Measurements from ENCODE around the gene SSTR5.

DNA sequence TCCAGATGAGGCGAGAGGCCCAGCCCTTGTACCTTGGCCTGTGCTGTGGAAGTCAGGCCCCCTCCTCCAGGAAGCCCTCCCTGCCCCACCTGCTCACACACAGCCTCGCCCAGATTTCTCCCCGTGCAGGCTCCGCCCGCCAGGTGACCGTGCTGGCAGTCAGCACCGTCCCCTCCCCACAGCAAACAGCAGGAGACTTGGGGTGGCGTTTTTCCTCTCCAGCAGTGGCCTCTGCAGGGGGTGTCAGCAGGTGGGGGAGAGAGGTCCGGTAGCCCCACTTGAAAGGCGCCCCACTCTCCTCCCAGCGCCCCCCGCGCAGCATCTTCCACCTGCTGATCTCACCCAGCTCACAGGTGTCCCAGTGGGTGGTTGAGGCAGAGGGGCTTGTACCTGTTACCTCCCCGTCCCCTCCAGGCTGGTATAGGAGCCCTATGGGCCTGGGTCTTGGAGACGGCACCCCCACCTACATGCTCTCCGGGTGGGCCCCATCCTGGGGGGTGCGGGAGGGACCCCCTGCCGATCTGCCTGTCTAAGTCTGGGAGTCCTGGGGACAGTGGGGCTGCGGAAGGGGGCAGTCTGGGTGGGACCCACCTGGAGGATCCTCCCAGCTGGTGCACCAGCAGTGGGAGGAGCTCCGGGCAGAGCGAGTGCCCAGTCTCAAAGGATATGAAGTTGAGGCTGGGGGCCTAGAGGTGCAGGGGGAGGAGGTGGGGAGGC lies 27.7 kb downstream of the SSTR5 start:
- TF ChIP-seq, protein P1, sequence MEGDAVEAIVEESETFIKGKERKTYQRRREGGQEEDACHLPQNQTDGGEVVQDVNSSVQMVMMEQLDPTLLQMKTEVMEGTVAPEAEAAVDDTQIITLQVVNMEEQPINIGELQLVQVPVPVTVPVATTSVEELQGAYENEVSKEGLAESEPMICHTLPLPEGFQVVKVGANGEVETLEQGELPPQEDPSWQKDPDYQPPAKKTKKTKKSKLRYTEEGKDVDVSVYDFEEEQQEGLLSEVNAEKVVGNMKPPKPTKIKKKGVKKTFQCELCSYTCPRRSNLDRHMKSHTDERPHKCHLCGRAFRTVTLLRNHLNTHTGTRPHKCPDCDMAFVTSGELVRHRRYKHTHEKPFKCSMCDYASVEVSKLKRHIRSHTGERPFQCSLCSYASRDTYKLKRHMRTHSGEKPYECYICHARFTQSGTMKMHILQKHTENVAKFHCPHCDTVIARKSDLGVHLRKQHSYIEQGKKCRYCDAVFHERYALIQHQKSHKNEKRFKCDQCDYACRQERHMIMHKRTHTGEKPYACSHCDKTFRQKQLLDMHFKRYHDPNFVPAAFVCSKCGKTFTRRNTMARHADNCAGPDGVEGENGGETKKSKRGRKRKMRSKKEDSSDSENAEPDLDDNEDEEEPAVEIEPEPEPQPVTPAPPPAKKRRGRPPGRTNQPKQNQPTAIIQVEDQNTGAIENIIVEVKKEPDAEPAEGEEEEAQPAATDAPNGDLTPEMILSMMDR (IDR thresholded peaks at IDR 0.05) = no peak
- no peak for TF ChIP-seq POLR2A (IDR thresholded peaks at IDR 0.05)
